Myocyte (in vitro differentiated cells): ENCODE measurements around the gene KIF26A. TPM values are rescaled to one million over a fixed set of nuclear protein-coding genes. Genes with fewer than 3 reads are reported as not detected.

Experiments used
- DNase-seq: peaks from one replicate; pipeline ENCODE4 v3.0.0-alpha.2; 2012; ENCODE audit warnings: low read depth
- total RNA-seq: library from RNA; depleted of rRNA; stranded (reverse); fragments of >200 nt; gene quantifications from 2 replicates; pipeline ENCODE4 v1.2.3, GENCODE V29; 2014

KIF26A gene
- total RNA-seq, 1 donor from 2014 or later, result not detected

DNA sequence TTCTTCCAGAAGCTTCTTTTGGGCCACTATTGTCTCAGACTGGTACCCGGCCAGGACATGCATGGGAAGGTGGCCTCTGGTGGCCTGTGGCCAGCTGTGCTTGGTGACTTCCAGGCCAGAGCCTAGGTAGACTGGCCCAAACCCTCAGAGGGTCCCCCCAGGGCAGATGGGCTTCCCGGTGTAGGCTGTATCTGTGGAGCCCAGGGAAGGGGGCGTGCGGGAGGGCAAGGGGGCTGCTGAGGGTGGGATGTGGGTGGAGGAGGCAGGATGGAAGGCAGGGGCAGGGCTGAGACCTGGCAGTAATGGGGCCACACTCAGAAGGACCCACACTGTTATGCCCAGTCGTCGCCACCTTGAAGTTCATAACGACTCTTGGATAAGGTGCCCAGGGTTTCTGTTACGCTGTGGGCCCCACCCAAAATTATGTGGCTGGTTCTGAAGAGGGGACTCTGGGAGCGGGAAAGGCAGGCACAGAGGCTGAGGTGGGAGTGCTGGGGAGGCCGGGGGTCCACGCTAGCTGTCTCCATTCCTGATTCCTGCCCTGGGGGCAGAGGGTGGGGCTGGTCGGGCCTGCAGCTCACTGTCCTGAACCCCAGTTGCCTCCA, 52.1 kb downstream of the KIF26A start:
- DNase-seq, result no peak

DNA sequence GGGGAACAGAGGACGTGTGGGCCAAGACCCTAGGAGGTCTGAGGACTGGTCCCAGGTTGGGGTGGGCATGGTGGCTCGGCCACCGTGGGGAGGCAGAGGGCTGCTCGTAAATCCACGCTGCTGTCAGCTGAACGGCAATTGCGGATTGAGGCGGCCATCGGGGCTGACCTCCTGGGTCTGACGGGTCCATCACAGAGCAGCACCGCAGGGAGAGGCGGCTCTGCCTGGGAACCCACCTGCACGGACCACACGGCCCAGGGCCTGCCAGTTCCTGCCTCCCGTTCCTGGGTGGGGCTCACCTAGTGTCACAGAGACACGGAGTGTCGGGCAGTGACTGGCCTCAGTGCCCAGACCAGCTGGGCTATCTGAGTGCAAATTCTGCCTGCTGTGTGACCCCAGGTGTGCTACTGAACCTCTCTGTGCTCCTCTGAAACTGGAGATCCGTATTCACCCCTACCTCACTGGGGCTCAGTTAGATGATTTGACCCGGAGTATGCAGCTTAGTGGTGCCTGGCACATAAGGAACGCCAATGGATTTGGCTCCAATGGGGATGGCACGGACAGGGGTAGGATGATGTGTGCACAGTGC, 53.1 kb downstream of the KIF26A start:
- DNase-seq, result no peak

DNA sequence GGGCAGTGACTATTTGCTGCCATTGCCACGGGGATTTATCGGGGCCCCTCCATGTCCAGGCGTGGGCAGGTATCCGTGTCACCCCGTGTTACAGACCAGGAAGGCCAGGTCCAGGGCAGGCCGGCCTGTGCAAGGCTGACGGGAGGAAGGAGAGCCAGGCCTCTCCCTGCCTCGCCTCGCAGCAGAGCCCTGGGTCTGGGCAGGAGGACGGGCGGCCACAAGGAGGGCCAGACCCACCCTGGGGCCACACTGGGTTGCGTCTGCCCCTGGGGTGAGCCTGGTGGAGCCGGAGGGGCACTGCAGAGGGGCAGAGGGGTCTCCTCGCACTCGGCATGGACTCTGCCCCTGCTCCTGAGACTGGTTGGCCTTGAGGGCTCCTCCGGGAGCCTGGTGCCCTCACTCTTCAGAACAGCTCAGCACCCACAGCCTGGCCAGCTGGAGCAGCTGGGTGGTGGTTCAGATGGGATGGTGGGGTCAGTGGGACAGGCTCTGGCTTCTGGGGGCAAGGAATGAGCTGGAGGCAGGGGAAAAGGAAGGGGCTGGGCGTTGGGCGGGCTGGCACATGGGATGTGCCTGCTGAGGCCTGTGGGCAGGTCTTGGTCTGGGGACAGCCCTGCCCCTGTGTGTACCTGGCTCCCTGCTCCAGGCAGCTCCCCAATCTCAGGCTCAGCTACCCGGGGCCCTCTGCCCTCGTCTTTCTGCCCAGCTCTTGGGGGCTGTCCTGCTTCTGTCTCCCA, 53.9 kb downstream of the KIF26A start:
- DNase-seq, result no peak

DNA sequence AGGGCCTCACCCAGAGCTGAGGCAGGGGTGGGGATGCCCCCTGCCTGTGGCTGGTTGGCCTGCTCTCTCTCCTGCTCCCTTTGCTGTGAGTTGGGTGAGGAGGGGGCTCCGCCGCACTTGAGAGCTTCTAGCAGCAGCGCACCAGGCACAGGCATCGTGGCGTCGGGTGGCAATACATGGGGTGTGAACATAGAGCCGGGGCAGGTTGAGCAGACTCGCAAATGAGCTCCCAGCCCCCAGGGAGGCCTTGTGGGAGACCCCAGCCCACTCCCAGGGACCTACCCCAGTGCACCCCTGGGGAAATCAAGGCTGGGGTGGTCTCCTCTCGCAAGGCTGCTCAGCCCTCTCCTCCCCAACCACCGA, 54.5 kb downstream of the KIF26A start:
- no peak for DNase-seq

DNA sequence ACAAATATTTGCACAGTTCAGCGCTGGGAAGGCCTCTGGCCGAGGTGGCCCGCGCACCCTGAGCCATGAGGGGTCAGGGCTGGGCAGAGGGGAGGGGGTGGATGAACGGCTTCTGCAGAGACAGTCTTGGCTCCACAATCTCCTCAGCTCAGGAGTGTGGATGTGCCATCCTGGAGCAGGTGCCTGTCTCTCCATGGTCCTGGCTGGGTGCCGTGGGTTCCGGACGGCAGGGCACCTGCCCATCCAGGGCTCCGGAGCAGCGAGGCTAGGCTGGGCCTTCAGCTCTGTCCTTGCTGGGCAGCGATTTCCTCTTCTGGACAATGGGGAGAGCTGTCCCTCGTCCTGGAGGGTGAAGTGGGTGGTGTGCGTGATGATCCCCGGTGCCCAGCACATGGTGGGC, 55.6 kb downstream of the KIF26A start:
- no peak for DNase-seq

DNA sequence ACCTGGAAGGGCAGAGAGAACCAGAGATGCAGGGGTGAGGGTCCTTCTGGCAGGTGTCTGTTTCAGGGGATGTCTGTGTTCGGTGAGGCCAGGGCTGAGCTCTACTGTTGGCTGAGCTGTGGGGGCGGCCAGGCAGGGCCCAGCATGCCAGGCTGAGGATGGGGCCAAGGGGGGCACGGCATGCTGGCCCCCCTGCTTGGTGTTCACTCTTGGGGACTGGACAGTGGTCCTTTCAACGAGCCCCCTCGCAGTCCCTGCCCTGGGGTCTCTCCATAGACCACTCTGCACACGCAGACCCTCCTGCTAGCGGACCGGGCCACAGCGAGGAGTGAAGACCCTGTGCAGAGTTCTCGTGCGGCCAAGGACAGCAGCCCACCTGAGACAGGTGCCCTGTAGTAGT, 56.3 kb downstream of the KIF26A start:
- DNase-seq, result no peak

DNA sequence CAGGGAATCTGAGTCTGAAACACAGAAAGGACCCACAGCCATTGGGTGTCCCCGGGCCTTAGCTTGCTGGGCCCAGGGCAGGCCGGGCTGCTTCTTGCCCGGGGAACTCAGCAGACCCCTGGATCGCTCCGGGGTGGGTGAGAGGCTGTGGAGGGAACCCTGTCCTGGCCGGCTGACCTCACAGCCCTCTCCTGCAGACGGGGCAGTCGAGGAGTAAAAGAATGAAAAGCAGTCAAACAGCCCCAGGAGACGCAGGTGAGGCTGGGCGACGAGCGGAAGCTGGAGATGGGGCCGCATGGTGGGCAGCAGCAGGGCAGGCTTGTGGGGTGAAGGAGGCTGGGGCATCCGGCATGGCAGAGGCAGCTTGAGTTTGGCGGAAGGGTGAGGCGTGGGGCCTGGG, 57.0 kb downstream of the KIF26A start:
- no peak for DNase-seq

DNA sequence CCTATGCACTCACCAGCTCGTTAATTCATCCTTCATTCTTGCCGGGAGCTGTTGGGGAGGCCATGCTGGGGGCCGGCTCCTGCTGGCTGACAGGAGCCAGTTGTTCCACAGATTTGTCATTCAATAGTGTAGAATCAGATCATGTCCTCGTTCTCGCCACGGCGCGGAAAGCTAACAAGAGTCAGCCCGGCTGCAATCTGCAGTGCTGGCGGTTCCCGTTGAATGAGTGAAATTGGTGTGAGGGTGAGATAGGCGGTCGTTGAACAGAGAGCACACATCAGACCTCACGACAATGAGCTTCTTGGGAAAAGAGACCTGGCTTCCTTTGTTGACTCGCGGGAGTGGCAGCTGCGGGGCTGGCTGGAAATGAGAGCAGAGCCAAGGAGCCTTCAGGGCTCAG, 57.5 kb downstream of the KIF26A start:
- DNase-seq, result no peak

DNA sequence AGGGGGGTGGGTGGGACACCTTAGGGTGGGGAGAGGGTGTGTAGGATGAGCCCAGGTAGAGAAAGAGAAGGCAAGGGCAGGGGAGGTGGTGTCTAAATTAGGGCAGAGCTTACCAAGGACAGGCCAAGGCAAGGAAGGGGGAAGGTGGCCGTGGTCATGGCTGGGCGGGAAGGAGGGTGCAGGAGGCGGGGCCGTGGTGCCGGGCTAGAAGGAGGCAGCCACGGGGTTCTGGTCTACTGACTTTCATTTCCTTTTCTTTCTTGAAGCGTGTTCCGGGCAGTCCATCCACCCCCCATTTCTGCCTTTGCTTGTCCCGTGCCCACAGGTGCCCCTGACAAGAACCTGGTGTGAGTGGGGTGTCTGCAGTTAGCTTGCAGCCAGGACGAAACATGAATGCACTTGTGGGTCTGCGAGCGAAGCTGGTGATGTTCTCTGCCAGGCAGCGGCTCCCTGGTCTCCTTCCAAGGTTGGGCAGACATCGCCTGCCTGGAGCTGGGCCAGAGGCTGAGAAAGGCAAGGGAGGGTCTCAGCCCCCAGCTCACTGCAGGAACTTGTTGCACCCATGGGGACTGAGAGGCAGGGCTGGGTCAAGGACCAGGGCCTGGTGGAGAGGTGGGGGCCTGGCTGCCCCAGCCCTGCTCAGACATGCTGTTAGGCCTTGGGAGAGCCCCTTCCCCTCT, 58.2 kb downstream of the KIF26A start:
- no peak for DNase-seq

DNA sequence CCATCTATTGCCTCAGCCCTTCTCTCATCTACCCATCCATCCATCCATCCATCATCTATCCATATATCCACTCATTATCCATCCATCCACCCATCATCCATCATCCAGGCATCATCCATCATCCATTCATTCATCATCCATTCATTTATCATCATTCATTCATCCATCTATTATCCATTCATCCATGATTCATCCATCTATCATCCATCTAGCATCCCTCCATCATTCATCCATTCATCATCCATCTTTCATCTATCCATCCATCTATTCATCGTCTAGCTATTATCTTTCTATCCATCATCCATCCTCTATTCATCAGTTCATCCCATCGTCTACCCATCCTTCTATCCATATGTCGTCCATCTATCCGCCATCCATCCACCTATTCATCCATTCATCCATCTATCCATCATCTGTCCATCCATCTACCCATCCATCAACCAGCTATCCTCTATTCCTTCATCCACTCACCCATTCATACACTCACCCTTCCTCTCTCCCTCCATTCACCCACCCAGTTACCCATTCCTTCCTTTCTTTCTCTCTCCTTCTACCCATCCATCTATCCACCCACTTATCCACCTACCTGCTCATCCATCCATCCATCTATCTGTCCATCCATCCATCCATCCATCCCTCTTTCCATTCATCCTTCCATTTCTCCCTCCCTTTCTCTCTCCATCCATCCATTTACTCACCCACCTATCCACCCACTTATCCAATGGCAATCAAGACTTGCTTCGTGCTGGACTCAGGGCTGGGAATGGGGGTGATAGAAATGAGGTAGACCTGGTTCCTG, 59.3 kb downstream of the KIF26A start:
- no peak for DNase-seq

DNA sequence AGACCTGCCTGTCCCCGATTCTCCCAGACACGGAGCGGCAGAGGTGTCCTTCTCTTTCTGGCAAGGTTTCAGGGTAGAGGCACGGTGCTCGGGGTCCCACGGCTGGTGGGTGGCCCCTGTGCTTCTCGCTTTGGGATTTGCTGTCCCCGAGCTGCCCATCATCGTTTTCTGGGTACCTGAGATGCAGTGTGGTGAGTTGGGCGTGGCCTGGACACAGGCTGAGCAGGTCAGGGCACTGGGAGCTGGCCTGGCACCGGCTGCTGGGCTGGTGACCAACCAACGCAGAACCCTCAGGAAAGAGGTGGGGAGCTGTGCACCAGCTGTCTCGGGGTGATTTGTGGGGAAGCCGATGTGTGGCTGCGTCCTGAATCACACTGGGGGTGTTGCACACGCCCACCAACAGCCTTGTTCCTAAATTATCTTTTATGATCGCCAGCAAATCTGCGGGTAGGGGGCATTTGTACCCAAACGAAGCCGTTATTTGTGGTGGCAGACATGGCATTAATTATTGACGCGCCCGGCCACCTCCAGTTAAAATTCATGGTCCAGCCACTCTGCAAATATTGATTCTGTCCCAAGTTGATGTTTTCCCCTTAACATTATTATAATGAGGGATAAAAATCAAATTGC, 61.0 kb downstream of the KIF26A start:
- DNase-seq, result no peak

DNA sequence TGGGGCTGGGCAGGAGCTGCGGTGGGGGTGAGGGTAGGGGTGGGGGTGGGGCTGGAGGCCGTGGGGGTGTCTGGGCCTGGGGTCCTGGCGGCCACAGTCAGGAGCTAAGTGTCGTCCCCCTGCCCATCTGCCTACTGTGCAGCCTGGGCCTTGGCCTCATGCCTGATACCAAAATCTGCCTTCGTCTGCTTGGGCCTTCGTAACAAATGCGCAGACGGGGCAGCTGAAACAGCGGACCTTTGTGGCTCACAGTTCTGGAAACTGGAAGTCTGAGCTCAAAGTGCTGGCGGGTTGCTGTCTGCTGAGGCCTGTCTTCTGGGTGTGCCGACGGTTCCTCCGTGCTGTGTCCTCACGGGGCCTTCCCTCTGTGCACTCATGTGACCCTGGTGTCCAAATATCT, 61.7 kb downstream of the KIF26A start:
- DNase-seq, result no peak

DNA sequence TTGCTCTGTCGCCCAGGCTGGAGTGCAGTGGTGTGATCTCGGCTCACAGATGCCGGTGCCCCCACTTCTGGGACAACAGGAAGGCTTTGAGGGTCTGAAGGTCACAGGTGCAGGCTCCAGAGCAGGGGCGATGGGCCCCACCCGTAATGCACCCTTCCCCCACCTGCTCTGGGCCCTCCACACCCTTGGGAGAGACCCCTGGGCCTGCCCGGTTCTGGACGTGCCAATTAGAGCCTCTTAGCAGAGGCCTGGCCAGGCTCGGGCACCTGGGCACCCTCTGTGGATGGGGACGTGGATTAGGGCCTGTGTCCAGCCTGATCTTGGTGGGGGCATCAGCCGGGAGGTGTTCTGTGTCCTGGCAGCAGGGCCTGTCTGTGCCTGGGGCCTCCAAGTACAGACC, 62.2 kb downstream of the KIF26A start:
- no peak for DNase-seq

DNA sequence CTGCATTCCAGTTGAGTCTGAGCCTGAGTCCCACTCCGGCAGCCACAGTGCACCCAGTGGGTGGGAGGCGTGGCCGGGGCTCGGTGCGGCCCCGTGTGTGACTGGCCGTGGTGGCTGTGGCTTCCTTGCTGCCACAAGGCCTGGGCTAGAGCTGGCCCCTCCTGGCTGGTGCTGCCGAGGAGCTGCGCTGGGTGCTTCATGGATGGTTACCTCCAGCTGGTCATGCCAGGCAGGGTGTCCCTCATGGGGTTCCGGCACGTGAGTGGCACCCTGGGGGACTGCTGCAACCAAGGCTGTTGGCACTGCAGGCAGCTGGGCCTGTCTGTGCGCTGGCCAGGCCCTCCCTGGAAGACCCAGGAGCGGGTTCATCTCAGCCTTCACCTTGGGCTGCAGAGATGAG, 62.7 kb downstream of the KIF26A start:
- DNase-seq, result no peak

DNA sequence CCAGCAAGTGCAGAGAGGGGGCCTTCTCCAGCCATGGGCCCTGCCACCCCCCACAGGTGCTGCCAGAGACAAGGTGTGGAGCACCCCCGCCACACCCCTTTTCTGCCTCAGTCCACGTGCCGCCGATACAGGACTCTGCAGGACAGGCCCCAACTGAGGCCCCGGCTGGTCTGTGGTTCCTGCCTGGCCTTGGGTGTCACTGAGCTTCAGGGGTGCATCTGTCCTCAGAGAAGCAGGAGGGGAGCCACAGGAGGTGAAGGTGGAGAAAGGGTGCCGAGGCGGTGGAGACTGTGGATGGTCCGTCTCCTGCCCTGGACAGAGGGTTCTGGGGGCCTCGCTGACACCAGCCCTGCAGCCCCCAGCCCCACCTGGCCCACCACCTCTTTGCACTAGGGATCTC, 63.1 kb downstream of the KIF26A start:
- no peak for DNase-seq

DNA sequence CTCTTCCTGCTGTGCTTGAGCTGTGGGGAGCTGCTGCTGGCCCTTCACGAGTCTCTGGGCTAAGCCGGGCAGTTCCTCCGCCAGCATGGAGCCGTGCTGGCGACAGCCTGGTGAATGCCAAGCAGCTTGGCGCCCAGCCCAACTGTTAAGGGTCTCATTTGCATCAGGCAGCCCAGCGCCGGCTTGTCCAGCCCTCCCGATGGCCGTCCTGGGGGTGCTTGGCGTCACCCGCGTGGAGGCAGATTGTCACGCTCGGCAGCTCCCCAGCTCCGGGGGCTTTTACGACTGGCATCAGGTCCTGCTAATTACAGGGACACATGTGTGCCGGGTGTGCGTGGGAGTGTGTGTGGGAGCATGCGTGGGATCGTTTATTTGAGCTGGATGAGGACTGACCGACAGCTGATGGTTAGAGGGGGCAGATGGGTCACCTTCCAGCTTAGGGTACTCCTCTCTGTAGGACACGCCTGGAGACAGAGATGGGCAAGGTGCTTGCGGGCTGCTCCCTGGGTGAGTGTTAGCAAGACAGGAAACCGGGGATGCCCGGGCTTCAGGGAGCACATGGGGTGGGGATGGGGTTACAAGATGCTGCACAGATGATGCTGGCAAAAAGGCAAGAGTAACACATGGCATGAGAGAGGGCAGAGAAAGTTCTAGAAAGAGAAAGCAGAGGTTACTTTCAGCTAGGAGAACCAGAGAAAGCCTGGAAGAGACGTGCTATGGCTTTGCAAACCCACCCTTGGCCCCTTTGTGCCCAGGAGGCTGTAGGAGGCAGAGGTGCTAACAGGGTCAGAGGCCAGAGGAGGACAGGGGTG, 64.1 kb downstream of the KIF26A start:
- no peak for DNase-seq

DNA sequence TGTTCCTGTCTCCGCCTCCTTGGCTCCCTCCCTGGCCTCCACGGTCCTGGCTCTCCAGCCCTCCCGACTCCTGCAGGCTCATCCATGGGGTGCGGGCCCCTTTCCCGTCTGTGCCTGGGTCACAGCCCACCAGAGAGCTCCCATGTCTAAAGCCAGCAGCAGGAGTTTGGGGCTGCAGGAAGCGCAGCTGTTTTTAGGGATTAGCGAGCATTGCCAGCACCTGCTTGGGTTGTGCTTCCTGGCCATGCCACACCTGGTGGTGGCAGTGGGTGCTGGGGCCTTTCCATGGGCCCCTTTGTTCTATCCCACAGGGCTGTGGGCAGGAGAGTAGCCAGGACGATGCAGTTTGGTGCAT, 64.7 kb downstream of the KIF26A start:
- DNase-seq, result no peak

DNA sequence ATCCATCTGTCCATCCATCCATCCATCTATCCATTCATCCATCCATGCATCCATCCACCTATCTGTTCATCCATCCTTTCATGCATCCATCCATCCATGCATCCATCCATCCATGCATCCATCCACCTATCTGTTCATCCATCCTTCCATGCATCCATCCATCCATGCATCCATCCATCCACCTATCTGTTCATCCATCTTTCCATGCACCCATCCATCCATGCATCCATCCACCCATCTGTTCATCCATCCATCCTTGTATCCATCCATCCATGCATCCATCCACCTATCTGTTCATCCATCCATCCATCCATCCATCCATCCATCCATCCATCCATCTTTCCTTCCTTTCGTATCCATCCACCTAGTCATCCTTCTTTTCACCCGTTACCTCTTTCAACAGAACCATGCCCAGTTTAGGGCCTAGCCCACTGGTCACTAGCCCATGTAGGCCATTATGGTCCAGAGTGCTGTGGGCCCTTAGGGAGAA, 66.3 kb downstream of the KIF26A start:
- DNase-seq, result no peak

DNA sequence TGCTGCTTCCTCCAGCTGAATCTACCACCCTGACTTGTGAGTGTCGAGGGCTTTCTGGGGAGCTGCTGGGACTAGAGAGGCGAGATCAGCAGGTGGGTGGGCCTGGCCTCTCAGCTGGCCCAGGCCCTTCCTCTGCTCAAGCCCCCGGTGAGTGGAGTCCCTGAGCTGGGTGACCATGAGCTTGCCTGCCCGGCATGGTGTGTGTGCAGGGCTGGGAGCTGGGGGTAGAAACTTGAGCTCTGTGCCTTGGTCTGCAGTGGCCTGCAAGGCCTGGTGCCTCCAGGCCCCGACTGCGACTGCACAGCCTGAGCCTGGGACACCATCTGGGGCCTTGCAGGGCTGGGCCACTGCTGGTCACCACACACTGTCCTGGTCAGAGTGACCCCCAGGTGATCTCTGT, 67.4 kb downstream of the KIF26A start:
- DNase-seq, result no peak

DNA sequence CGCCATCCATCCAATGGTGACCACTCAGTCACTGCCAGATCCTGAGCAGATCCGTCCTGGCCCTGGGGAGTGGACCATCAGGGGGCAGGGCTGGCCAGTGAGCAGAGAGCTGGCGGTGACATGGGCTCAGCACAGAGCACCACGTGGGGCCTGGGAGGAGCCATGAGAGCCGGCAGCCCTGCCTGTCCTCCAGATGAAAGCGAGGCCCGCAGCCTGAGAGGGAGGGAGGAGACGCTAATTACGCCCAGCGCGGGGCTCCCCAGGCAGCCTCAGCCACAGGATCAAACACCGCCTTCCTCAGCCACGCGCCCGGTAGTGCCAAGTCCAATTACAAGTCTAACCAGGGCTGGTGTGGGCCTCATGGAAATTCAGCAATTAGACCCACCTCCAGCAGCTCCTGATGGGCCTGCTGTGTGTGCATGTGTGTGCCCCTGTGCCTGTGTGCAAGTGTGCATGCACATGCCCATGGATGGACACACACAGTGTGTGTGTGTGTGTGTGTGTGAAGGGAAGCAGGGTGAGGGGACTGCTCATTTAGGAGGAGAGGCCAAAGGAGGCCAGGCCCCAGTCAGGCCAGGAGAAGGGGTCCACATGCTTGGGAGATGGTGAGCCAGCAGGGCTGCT, 68.0 kb downstream of the KIF26A start:
- DNase-seq, result no peak
